Type B pancreatic cell (in vitro differentiated cells): Measurements from ENCODE around the gene AMMECR1L. TPM values are rescaled to one million over a fixed set of nuclear protein-coding genes. Genes with fewer than 3 reads are reported as not detected.

Experiments
- DNase-seq: peaks from one replicate; pipeline ENCODE4 v3.0.0; 2021; ENCODE audit warnings: mixed read lengths; ENCODE audit not compliant: unreplicated experiment; ENCODE audit errors: extremely low spot score
- H3K27ac Mint-ChIP-seq: 2 replicates; pipeline ENCODE4 v1.8.0; 2021; ENCODE audit warnings: mild to moderate bottlenecking, mixed read lengths
- H3K27me3 Mint-ChIP-seq: 2 replicates; pipeline ENCODE4 v1.8.0; 2021; ENCODE audit warnings: mixed read lengths
- H3K36me3 Mint-ChIP-seq: 2 replicates; pipeline ENCODE4 v1.8.0; 2021; ENCODE audit warnings: mixed read lengths
- H3K4me1 Mint-ChIP-seq: one replicate; pipeline ENCODE4 v1.8.0; 2021; ENCODE audit warnings: mixed read lengths; ENCODE audit not compliant: unreplicated experiment
- H3K4me3 Mint-ChIP-seq: 2 replicates; pipeline ENCODE4 v1.8.0; 2021; ENCODE audit warnings: mild to moderate bottlenecking, mixed read lengths
- H3K9me3 Mint-ChIP-seq: 2 replicates; pipeline ENCODE4 v1.8.0; 2021; ENCODE audit warnings: mixed read lengths
- total RNA-seq: library from RNA; stranded (reverse); gene quantifications from 2 replicates; pipeline ENCODE4 v1.2.1, GENCODE V29; 2021; ENCODE audit warnings: low replicate concordance
- TF ChIP-seq, protein P1 (sequence below): fragments of 200-600 bp; sonication (generic); conservative IDR thresholded peaks from 2 replicates; pipeline ENCODE4 v1.5.0; 2021; ENCODE audit warnings: antibody characterized with exemption, mild to moderate bottlenecking

AMMECR1L gene
- total RNA-seq, 1 donor from 2014 or later = 21.9 TPM

DNA sequence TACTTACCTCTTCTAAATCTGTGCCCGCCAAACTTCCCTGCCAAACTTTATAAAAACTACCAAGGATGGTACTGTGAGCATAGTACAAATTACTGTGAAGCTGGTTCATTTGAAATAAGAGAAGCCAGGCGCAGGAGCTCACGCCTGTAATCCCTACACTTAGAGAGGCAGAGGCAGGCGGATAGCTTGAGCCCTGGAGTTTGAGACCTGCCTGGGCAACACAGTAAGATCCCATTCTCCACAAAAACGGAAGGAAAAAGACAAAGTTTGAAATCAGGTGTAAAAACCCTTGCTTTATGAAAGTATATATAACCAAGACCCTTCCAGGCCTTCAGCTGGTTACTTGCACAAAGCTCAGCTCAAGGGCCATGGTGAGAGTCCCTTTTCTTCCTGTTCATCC, 5.9 kb downstream of the AMMECR1L start:
- Mint-ChIP-seq H3K9me3 (no peaks in the 10 kb centered on the region), H3K4me3 (no peak overlapping the region), H3K27ac (no peak overlapping the region), H3K36me3 (peaks cover 21% of the 10 kb centered on the region), H3K4me1 (peaks cover 29% of the 10 kb centered on the region), H3K27me3 (no peaks in the 10 kb centered on the region)
- DNase-seq = no peak
- TF ChIP-seq, protein P1, sequence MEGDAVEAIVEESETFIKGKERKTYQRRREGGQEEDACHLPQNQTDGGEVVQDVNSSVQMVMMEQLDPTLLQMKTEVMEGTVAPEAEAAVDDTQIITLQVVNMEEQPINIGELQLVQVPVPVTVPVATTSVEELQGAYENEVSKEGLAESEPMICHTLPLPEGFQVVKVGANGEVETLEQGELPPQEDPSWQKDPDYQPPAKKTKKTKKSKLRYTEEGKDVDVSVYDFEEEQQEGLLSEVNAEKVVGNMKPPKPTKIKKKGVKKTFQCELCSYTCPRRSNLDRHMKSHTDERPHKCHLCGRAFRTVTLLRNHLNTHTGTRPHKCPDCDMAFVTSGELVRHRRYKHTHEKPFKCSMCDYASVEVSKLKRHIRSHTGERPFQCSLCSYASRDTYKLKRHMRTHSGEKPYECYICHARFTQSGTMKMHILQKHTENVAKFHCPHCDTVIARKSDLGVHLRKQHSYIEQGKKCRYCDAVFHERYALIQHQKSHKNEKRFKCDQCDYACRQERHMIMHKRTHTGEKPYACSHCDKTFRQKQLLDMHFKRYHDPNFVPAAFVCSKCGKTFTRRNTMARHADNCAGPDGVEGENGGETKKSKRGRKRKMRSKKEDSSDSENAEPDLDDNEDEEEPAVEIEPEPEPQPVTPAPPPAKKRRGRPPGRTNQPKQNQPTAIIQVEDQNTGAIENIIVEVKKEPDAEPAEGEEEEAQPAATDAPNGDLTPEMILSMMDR = no peak

DNA sequence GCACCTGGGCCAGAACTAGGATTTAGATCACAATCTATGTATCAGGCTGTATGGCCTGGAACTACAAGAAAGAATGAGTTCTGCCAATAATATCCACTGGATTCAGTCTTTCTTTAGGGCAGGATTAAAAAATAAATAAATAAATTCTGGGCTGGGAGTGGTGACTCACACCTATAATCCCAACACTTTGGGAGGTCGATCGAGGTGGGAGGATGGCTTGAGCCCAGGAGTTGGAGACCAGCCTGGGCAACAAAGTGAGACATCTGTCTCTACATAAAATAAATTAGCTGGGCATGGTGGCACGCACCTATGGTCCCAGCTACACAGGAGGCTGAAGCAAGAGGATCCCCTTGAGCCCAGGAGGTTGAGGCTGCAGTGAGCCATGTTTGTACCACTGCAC, 8.1 kb downstream of the AMMECR1L start:
- Mint-ChIP-seq H3K27me3 (no peaks in the 10 kb centered on the region), H3K9me3 (no peaks in the 10 kb centered on the region), H3K27ac (no peak overlapping the region), H3K4me3 (no peak overlapping the region), H3K36me3 (peaks cover 22% of the 10 kb centered on the region), H3K4me1 (peaks cover 24% of the 10 kb centered on the region)
- no peak for DNase-seq
- TF ChIP-seq, protein P1 = no peak

DNA sequence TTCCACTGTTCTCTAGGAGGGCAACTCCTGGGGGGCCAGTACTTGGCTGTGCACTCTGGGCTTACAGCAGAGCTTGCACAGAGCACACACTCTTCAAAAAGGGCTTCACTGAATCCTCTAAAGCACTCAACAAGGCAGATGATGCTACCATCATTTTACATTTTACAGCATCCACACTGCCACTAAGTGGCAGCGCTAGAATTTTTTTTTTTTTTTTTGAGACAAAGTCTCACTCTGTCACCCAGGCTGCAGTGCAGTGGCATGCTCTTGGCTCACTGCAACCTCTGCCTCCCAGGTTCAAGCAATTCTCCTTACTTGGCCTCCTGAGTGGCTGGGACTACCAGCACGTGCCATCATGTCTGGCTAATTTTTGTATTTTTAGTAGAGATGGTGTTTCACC, 8.6 kb downstream of the AMMECR1L start:
- no peaks in the 10 kb centered on the region for H3K9me3 Mint-ChIP-seq
- no peaks in the 10 kb centered on the region for H3K27me3 Mint-ChIP-seq
- H3K36me3 Mint-ChIP-seq = peaks cover 25% of the 10 kb centered on the region
- no peak overlapping the region for H3K27ac Mint-ChIP-seq
- H3K4me1 Mint-ChIP-seq = peaks cover 28% of the 10 kb centered on the region
- DNase-seq = no peak
- TF ChIP-seq, protein P1 = no peak
- H3K4me3 Mint-ChIP-seq = no peak overlapping the region

DNA sequence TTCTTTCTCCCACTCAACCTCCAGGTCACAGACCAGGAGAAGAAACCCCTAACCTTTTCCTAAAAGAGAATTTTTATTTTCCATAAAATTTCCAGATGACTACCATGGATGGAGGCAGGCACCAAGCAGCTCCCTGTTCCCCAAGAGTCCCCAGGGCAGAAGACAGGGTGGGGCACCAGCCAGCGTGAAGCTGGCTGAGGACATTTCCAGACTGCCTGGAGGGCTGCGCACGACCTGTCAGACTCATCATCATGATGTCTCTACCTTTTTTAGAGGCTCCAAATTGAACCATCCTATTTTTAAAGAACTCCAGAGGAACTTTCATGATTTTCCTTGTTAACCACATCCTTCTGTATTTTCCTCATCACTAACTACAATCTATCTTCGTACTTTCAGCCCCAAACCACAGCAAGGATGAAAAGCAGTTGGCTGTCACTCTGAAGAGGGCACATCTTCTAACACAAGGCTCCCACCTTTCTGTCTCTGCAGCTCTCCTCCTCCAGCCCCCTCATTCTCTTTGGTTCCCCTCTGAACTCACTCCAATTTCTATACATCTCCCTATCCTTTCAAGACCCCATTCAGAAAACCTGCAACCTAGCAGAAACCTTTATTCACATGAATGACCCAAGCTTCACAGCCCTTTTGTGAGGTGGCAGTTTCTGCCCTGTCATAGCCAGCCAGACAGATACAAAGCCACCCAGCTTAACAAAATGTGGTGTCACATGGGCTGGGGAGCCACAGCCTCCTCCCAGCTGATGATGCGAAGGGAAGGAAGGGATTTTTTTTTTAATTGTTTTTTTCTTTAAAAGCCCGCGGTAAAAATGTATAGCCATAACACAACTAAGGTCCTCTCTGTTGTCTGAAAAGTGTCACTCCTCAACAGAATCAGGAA, 11.1 kb downstream of the AMMECR1L start:
- Mint-ChIP-seq H3K4me1 (peaks cover 24% of the 10 kb centered on the region), H3K27ac (no peak overlapping the region), H3K27me3 (no peaks in the 10 kb centered on the region), H3K4me3 (no peak overlapping the region), H3K9me3 (no peaks in the 10 kb centered on the region), H3K36me3 (peaks cover 16% of the 10 kb centered on the region)
- TF ChIP-seq, protein P1 = no peak
- DNase-seq = no peak

DNA sequence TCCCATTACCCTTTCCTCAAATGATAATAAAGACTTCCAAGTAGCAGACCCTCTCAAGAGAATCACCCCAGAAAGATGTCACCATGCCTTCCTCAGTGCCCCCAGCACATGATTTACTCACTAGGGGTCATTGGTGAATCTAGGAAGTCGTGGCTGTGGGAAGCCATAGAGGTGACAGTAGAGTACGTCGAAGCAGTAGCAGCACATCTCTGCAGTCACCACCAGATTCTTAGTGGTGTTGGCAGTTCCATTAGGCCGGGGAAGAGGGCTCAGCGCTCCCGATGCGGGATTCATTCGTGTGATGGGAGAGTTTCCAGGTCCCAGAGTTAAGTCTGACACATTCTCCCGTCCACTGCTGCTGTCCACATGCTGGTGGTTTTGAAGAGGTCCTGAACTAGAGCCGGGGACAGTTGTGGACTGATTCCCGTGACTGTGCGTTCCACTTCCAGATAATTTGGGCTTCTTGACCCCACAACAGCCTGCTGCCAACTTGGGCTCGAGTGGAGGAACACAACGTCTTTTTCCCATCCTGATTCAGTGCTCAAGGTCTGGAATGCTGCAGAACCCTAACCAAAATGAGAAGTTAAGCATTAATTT, 12.0 kb downstream of the AMMECR1L start:
- TF ChIP-seq, protein P1 = no peak
- Mint-ChIP-seq H3K36me3 (peaks cover 16% of the 10 kb centered on the region), H3K27ac (peak overlapping the region; percentile 7), H3K27me3 (no peaks in the 10 kb centered on the region), H3K4me1 (peaks cover 23% of the 10 kb centered on the region), H3K4me3 (no peak overlapping the region), H3K9me3 (no peaks in the 10 kb centered on the region)
- DNase-seq = no peak
